ENCODE measurements around the gene FBL. TPM values are rescaled to one million over a fixed set of nuclear protein-coding genes. Genes with fewer than 3 reads are reported as not detected.
A peak's percentile ranks its signal among the peaks of the same experiment; 100 is the strongest.
"Not testable (repeated sequence)": the region's sequence is repeated elsewhere in the genome, so short reads cannot be mapped to it uniquely, and the experiment has no call there.

Gene FBL
- total and polyA plus RNA-seq, 2 of the 8 experiments (the other 6 are each of a cell fraction or from before 2014, with no cell fraction given), result 790 to 1,361 TPM

GRCh38 chr19:39889872-39890754 lies 43.9 kb upstream of the FBL start:
- not testable (repeated sequence) for H3K4me1 ChIP-seq (replicated peaks in 1 of 4; ENCODE audit: control insufficient read depth in 3 of 4, insufficient read depth in 4 of 4, low read length in 3 of 4); H3K4me2 ChIP-seq (ENCODE audit: insufficient read depth in 1 of 2, low read depth in 2 of 2, low read length in 2 of 2); H3K23me2 ChIP-seq (ENCODE audit: low read depth, low read length); H3K79me2 ChIP-seq (ENCODE audit: control insufficient read depth in 1 of 2, insufficient read depth in 2 of 2, low read length in 2 of 2); H3K27me3 ChIP-seq (replicated peaks in 1 of 4; ENCODE audit: control insufficient read depth in 3 of 4, extremely low read depth in 1 of 4, insufficient read depth in 3 of 4, low read length in 3 of 4); H3K36me3 ChIP-seq (ENCODE audit: control insufficient read depth in 2 of 4, insufficient read depth in 4 of 4, low read length in 3 of 4); H2BK12ac ChIP-seq (ENCODE audit: low read depth, low read length); H3K18ac ChIP-seq (ENCODE audit: extremely low read depth, low read length); H3K23ac ChIP-seq (ENCODE audit: insufficient read length); DNase-seq (ENCODE audit: low read depth in 1 of 2, low spot score in 2 of 2); H2AFZ ChIP-seq (ENCODE audit: low read length); H3K9me3 ChIP-seq (ENCODE audit: insufficient read depth in 2 of 2, low read depth in 1 of 2, low read length in 1 of 2); H4K20me1 ChIP-seq (replicated peaks in 1 of 2; ENCODE audit: control insufficient read depth in 1 of 2, insufficient read depth in 2 of 2, low read length in 2 of 2); H4K5ac ChIP-seq (ENCODE audit: insufficient read length, low read depth, low read length); H2BK20ac ChIP-seq (ENCODE audit: low read length); H3K14ac ChIP-seq (ENCODE audit: insufficient read length); H2BK15ac ChIP-seq (ENCODE audit: low read length); H2BK120ac ChIP-seq (replicated peaks; ENCODE audit: low read depth, low read length); H3K79me1 ChIP-seq (ENCODE audit: low read depth, low read length); H3K27ac ChIP-seq (ENCODE audit: low read depth, low read length); H2BK5ac ChIP-seq (ENCODE audit: low read depth, low read length); H4K91ac ChIP-seq (replicated peaks; ENCODE audit: insufficient read length, low read length); H3K4ac ChIP-seq (replicated peaks; ENCODE audit: insufficient read length, low read depth, low read length); FAIRE-seq; H3K56ac ChIP-seq (replicated peaks; ENCODE audit: insufficient read length, low read depth, low read length); H2AK5ac ChIP-seq (ENCODE audit: low read depth, low read length); H3K9ac ChIP-seq (replicated peaks in 1 of 4; ENCODE audit: extremely low read depth in 1 of 4, low read depth in 3 of 4, low read length in 3 of 4); H3K4me3 ChIP-seq (ENCODE audit: extremely low read depth in 1 of 4, insufficient read depth in 2 of 4, low read depth in 3 of 4, low read length in 4 of 4)
- whole genome bisulfite sequencing, 2 experiments (ENCODE audit: extremely low coverage in 1 of 2, insufficient coverage in 1 of 2, insufficient read length in 1 of 2, insufficient replicate concordance in 2 of 2, low coverage in 1 of 2, low lambda C conversion rate in 2 of 2, missing lambda C conversion rate in 1 of 2), result 89% methylated on average over 18 of the region's 20 CpGs; no CpG with 5 or more reads in 1 of the 2 experiments
- 0 out of 2 replicates have a peak overlapping the region, but pooled peaks have one; percentile 35 for H4K8ac ChIP-seq (ENCODE audit: extremely low read depth, insufficient read depth, low read length)
- ChIA-PET POLR2A (ENCODE audit: partially characterized antibody) (interaction anchor here (0.6 kb wide), 1 partner anchor 195 kb away, joined by 4 read pairs; no protein-coding TSS in a partner anchor), CTCF (ENCODE audit: partially characterized antibody) (interaction anchor here (0.6 to 1.9 kb wide), 4 partner anchors 47 to 331 kb away, joined by 3 to 6 read pairs (median 5); no protein-coding TSS in a partner anchor)
